K562 (cell line): ENCODE results near the gene IGF1R. TPM values are rescaled to one million over a fixed set of nuclear protein-coding genes. Genes with fewer than 3 reads are reported as not detected.

ENCODE experiments used
- ATAC-seq: fragments of 200-7000 bp; cut with Tn5 transposase; 3 replicates; pipeline ENCODE4 v1.9.1; 2020; ENCODE audit warnings: moderate library complexity
- BruUV-seq: library from RNA; stranded (reverse); fragments of 400-500 nt; replicated peaks from 2 replicates; lab custom pipeline; 2021; lab: Mats Ljungman, UMichigan
- CTCF ChIA-PET: fragments of 300-600 bp; formaldehyde crosslinking; extraction: SDS; loops from one replicate; lab custom pipeline; 2021; ENCODE audit warnings: low intra/inter-chr PET ratio; lab: Yijun Ruan, JAX
- POLR2A ChIA-PET: fragments of 300-600, 350-650 bp; sonication (Branson Sonifier 250); formaldehyde crosslinking; extraction: SDS; loops from one replicate; lab custom pipeline; 2021; ENCODE audit warnings: antibody characterized with exemption, inconsistent platforms; lab: Yijun Ruan, JAX
- DNase-seq, 4 experiments: peaks; one replicate each; pipeline versions ENCODE4 v3.0.0 to v3.0.0-alpha.2; 2011 to 2018; ENCODE audit warnings: low spot score in 3 of 4, mixed read lengths in 3 of 4; ENCODE audit errors: extremely low read depth in 1 of 4
- FAIRE-seq: peaks from 2 replicates; lab custom pipeline; 2011; peaks lifted over from hg19 to GRCh38; lab: Jason Lieb, UNC
- H2AFZ ChIP-seq: 2 replicates; pipeline ENCODE4 v1.6.0; 2011; ENCODE audit warnings: low read depth, low read length, control low read depth, inconsistent platforms
- H3K27ac ChIP-seq: fragments of 200-600 bp; 3 replicates; pipeline ENCODE4 v1.8.0; 2011; ENCODE audit warnings: low read depth, mild to moderate bottlenecking, control low read depth, inconsistent platforms, low read length, moderate library complexity, mixed read lengths; ENCODE audit errors: extremely low read depth
- H3K27me3 ChIP-seq, 2 experiments: fragments of 300-600 bp in 1 of 2; 2 replicates in 1 of 2; 3 replicates in 1 of 2; pipeline versions ENCODE4 v1.6.0 to v1.8.0; 2011; ENCODE audit warnings: inconsistent platforms in 2 of 2, low read length in 2 of 2, mild to moderate bottlenecking in 1 of 2, mixed read lengths in 1 of 2, moderate library complexity in 1 of 2; ENCODE audit not compliant: control insufficient read depth in 2 of 2, insufficient read depth in 2 of 2
- H3K36me3 ChIP-seq: fragments of 300-600 bp; 3 replicates; pipeline ENCODE4 v1.8.0; 2011; ENCODE audit warnings: mild to moderate bottlenecking, low read length, inconsistent platforms; ENCODE audit not compliant: control insufficient read depth, insufficient read depth
- H3K4me1 ChIP-seq, 2 experiments: fragments of 200-600 bp in 1 of 2; replicated peaks in 1 of 2; 2 replicates in 1 of 2; 3 replicates in 1 of 2; pipeline versions ENCODE4 v1.5.1 to v1.8.0; 2011; ENCODE audit warnings: inconsistent platforms in 2 of 2, low read length in 2 of 2, mild to moderate bottlenecking in 1 of 2, mixed read lengths in 1 of 2, moderate library complexity in 1 of 2; ENCODE audit not compliant: control insufficient read depth in 2 of 2, insufficient read depth in 2 of 2
- H3K4me2 ChIP-seq: 2 replicates; pipeline ENCODE4 v1.6.1; 2011; ENCODE audit warnings: low read length, control low read depth, inconsistent platforms, mixed read lengths; ENCODE audit not compliant: insufficient read depth
- H3K4me3 ChIP-seq: fragments of 200-600 bp; sonication (generic), shearing (Covaris generic); 2 replicates; pipeline ENCODE4 v1.5.1; 2016; ENCODE audit warnings: control low read depth, inconsistent platforms
- H3K79me2 ChIP-seq: fragments of 200-600 bp; 3 replicates; pipeline ENCODE4 v1.8.0; 2011; ENCODE audit warnings: low read length, inconsistent platforms; ENCODE audit not compliant: control insufficient read depth, insufficient read depth
- H3K9ac ChIP-seq, 2 experiments: 2 replicates each; pipeline versions ENCODE4 v1.6.0 to v1.6.1; 2011; ENCODE audit warnings: low read depth in 2 of 2, low read length in 2 of 2, control low read depth in 1 of 2, inconsistent platforms in 1 of 2, mild to moderate bottlenecking in 1 of 2, mixed read lengths in 1 of 2; ENCODE audit not compliant: insufficient read depth in 1 of 2
- H3K9me1 ChIP-seq: one replicate; pipeline ENCODE4 v1.6.0; 2011; ENCODE audit warnings: inconsistent platforms, mild to moderate bottlenecking, low read length, moderate library complexity; ENCODE audit not compliant: control insufficient read depth, insufficient read depth
- H3K9me3 ChIP-seq: replicated peaks from 2 replicates; pipeline ENCODE4 v1.5.1; 2011; ENCODE audit warnings: low read depth, low read length, inconsistent platforms; ENCODE audit not compliant: control insufficient read depth, insufficient read depth
- H4K20me1 ChIP-seq: replicated peaks from 2 replicates; pipeline ENCODE4 v1.6.1; 2011; ENCODE audit warnings: low read length, inconsistent platforms, mixed read lengths; ENCODE audit not compliant: control insufficient read depth, insufficient read depth
- HLTF ChIP-seq: fragments of 450-650 bp; IDR thresholded peaks from 2 replicates; pipeline ENCODE4 v1.6.1; 2016
- NCOA6 ChIP-seq: fragments of 450-650 bp; IDR thresholded peaks from 2 replicates; pipeline ENCODE4 v1.6.1; 2017; ENCODE audit warnings: mild to moderate bottlenecking
- NFE2 ChIP-seq: IDR thresholded peaks from 2 replicates; pipeline ENCODE4 v1.6.1; 2014; ENCODE audit warnings: antibody characterized with exemption, low read depth
- RNF2 ChIP-seq: sonication (generic); IDR thresholded peaks from 2 replicates; pipeline ENCODE4 v1.6.1; 2016
- SMARCE1 ChIP-seq: fragments of 450-650 bp; IDR thresholded peaks from 2 replicates; pipeline ENCODE4 v1.7.1; 2016; ENCODE audit warnings: mild to moderate bottlenecking
- ZEB2 ChIP-seq: fragments of 450-650 bp; IDR thresholded peaks from 2 replicates; pipeline ENCODE4 v1.6.1; 2016
- ZNF143 ChIP-seq: sonication (generic); formaldehyde crosslinking; IDR thresholded peaks from 2 replicates; pipeline ENCODE4 v1.9.0; 2022; ENCODE audit warnings: mild to moderate bottlenecking, missing genetic modification reagents
- ZNF699 ChIP-seq: fragments of 250-450 bp; sonication (Bioruptor Pico); IDR thresholded peaks from 2 replicates; pipeline ENCODE4 v1.8.0; 2021; ENCODE audit warnings: mild to moderate bottlenecking, moderate library complexity; ENCODE audit not compliant: insufficient replicate concordance
- ZNF780A ChIP-seq: fragments of 250-450 bp; sonication (Bioruptor Pico); IDR thresholded peaks from 2 replicates; pipeline ENCODE4 v1.5.0; 2021; ENCODE audit warnings: mild to moderate bottlenecking
- WGBS: fragments of 100-300 bp; shearing (Covaris generic); methylation state at CpG from one replicate; pipeline ENCODE4 v1.1.6; 2016; ENCODE audit warnings: low coverage, mixed read lengths; ENCODE audit not compliant: insufficient coverage; ENCODE audit errors: missing lambda C conversion rate; 5-methylcytosine and 5-hydroxymethylcytosine counted together
- in situ Hi-C: fragments of 300-500 bp; cut with MboI; formaldehyde crosslinking; loops from 4 replicates; pipeline ENCODE4 v1.15.0; 2018; ENCODE audit warnings: inconsistent platforms, mixed read lengths
- intact Hi-C: fragments of 100-400 bp; cut with micrococcal nuclease; formaldehyde crosslinking; loops from 2 replicates; pipeline ENCODE4 v1.14.2; 2022
- polyA plus RNA-seq, 8 experiments: library from polyadenylated mRNA; depleted of rRNA in 4 of 8; stranded (reverse) in 5 of 8; unstranded in 3 of 8; fragments of >200 nt; fragmentation: Nextera tagmentation in 2 of 8; fragmentation: Illumina TruSeq in 1 of 8; extraction: Ambion mirVana in 2 of 8; extraction: Trizol in 1 of 8; gene quantifications; 2 replicates each; pipeline versions ENCODE4 v1.2.1 to v1.2.3, GENCODE V29; 2011 to 2014; ENCODE audit warnings: inconsistent platforms in 1 of 8, missing spikeins in 1 of 8
- total RNA-seq, 7 experiments: library from RNA; depleted of rRNA in 6 of 7; stranded (reverse); fragments of >200 nt in 6 of 7; fragmentation: Illumina TruSeq in 2 of 7; extraction: Trizol in 2 of 7; gene quantifications; 2 replicates each; pipeline versions ENCODE4 v1.2.1 to v1.2.3, GENCODE V29; 2011 to 2021; ENCODE audit warnings: low replicate concordance in 1 of 7
- TF ChIP-seq, protein P1 (sequence below): fragments of 200-800 bp; sonication (Bioruptor generic); IDR thresholded peaks from 2 replicates; pipeline ENCODE4 v1.6.1; 2017; ENCODE audit warnings: missing genetic modification characterization, missing compliant biosample characterization
- TF ChIP-seq, protein P2 (sequence below): fragments of 250-450 bp; sonication (Bioruptor Pico); IDR thresholded peaks from 2 replicates; pipeline ENCODE4 v1.8.0; 2022; ENCODE audit warnings: inconsistent platforms
- TF ChIP-seq, protein P3 (sequence below): sonication (generic); formaldehyde crosslinking; IDR thresholded peaks from 2 replicates; pipeline ENCODE4 v1.8.0; 2022; ENCODE audit warnings: mild to moderate bottlenecking, missing genetic modification reagents, borderline replicate concordance

The IGF1R gene
- total and polyA plus RNA-seq, 9 of the 15 experiments (the other 6 are each of a cell fraction or from before 2014, with no cell fraction given) = 0.35 to 8.0 (median 1.6) TPM

DNA sequence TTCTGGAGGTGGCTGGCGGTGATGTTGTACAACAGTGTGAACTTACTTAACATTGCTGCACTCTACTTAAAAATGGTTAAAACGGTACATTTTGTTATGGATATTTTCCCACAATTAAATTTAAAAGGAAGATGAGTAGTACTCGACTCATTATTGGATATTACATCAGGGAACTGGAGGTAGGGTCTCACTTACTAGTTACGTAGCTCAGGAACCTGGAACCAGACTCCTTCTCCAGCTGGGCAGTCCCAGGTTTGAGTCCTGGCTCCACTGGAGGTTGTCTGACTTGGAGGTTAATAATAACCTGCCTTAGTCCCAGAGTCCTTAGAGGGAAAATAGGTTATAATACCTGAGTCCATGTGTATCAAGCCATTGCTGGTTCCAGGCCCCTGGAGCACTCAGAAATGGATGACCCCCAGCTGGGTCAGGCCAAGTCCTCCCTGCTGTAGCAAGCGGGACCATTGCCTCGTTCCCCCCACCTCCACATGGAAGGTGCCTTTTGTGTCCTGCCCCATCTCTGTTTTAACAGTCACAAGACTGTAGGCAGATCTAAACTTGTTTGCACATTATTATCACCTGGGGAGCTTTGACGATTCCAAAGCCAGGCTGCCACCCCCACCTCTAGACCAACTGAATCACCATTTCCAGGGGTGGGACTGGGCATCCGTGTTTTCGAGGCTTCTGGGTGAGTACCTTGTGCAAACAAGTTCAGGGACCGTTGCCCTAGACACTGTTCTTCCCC, 126.6 kb downstream of the IGF1R start:
- no peak for ATAC-seq
- no peaks in the 10 kb centered on the region for H3K79me2 ChIP-seq
- no peak overlapping the region for H3K4me3 ChIP-seq
- no peak overlapping the region for H3K27ac ChIP-seq
- H2AFZ ChIP-seq = no peak overlapping the region
- DNase-seq = no peak
- ChIA-PET CTCF (no interaction called here), POLR2A (no interaction called here)
- in situ Hi-C loops = loop anchor here (10.0 kb wide), 1 partner anchor 210 kb away; no protein-coding TSS in a partner anchor
- H3K9me3 ChIP-seq = no peaks in the 10 kb centered on the region
- H3K36me3 ChIP-seq = no peaks in the 10 kb centered on the region
- 4% methylated on average over 9 of the region's 10 CpGs for WGBS
- H3K9me1 ChIP-seq = peaks cover 3% of the 10 kb centered on the region
- peaks cover 39% of the 10 kb centered on the region for H4K20me1 ChIP-seq
- H3K4me2 ChIP-seq = no peak overlapping the region
- BruUV-seq = no TSS peak
- no peak for FAIRE-seq
- H3K9ac ChIP-seq = no peak overlapping the region
- H3K27me3 ChIP-seq = peaks cover 8 to 43% of the 10 kb centered on the region in 2 experiments; a peak in 4 of 5 replicates
- peaks cover 7% of the 10 kb centered on the region in 2 experiments; a peak in 3 of 5 replicates for H3K4me1 ChIP-seq
- TF ChIP-seq, protein P1, sequence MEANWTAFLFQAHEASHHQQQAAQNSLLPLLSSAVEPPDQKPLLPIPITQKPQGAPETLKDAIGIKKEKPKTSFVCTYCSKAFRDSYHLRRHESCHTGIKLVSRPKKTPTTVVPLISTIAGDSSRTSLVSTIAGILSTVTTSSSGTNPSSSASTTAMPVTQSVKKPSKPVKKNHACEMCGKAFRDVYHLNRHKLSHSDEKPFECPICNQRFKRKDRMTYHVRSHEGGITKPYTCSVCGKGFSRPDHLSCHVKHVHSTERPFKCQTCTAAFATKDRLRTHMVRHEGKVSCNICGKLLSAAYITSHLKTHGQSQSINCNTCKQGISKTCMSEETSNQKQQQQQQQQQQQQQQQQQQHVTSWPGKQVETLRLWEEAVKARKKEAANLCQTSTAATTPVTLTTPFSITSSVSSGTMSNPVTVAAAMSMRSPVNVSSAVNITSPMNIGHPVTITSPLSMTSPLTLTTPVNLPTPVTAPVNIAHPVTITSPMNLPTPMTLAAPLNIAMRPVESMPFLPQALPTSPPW (CRISPR knock-in tag) = no peak
- no peak for TF ChIP-seq SMARCE1
- TF ChIP-seq NCOA6 = no peak
- no peak for TF ChIP-seq ZNF699 (CRISPR knock-in tag)
- TF ChIP-seq HLTF = no peak
- no peak for TF ChIP-seq ZEB2
- no peak for TF ChIP-seq ZNF780A (CRISPR knock-in tag)
- no peak for TF ChIP-seq NFE2
- TF ChIP-seq, protein P2, sequence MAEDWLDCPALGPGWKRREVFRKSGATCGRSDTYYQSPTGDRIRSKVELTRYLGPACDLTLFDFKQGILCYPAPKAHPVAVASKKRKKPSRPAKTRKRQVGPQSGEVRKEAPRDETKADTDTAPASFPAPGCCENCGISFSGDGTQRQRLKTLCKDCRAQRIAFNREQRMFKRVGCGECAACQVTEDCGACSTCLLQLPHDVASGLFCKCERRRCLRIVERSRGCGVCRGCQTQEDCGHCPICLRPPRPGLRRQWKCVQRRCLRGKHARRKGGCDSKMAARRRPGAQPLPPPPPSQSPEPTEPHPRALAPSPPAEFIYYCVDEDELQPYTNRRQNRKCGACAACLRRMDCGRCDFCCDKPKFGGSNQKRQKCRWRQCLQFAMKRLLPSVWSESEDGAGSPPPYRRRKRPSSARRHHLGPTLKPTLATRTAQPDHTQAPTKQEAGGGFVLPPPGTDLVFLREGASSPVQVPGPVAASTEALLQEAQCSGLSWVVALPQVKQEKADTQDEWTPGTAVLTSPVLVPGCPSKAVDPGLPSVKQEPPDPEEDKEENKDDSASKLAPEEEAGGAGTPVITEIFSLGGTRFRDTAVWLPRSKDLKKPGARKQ (CRISPR knock-in tag) = no peak
- TF ChIP-seq, protein P3, sequence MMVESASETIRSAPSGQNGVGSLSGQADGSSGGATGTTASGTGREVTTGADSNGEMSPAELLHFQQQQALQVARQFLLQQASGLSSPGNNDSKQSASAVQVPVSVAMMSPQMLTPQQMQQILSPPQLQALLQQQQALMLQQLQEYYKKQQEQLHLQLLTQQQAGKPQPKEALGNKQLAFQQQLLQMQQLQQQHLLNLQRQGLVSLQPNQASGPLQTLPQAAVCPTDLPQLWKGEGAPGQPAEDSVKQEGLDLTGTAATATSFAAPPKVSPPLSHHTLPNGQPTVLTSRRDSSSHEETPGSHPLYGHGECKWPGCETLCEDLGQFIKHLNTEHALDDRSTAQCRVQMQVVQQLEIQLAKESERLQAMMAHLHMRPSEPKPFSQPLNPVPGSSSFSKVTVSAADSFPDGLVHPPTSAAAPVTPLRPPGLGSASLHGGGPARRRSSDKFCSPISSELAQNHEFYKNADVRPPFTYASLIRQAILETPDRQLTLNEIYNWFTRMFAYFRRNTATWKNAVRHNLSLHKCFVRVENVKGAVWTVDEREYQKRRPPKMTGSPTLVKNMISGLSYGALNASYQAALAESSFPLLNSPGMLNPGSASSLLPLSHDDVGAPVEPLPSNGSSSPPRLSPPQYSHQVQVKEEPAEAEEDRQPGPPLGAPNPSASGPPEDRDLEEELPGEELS (CRISPR knock-in tag) = no peak
- no peak for TF ChIP-seq ZNF143 (CRISPR knock-in tag)
- TF ChIP-seq RNF2 = no peak
- intact Hi-C loops = loop anchor here (5.0 to 10.0 kb wide), 2 partner anchors 110 to 127 kb away; no protein-coding TSS in a partner anchor
